Stomach (tissue), 9 donors: ENCODE results near the gene PRKCA. TPM values are rescaled to one million over a fixed set of nuclear protein-coding genes. Genes with fewer than 3 reads are reported as not detected.

Experiments used
- DNase-seq, 2 donors: peaks; one replicate each; pipeline versions ENCODE4 v3.0.0 to v3.0.0-alpha.2; 2013 to 2019
- H3K27ac ChIP-seq, 5 donors: fragments of 200-600 bp in 4 of 5; sonication (generic) in 4 of 5; one replicate each; pipeline ENCODE4 v1.5.1; 2013 to 2019; ENCODE audit warnings: mild to moderate bottlenecking in 1 of 5, moderate library complexity in 1 of 5
- H3K27me3 ChIP-seq, 3 donors: fragments of 200-600 bp; sonication (generic); one replicate each; pipeline ENCODE4 v1.5.1; 2017 to 2019; ENCODE audit warnings: mixed run types in 1 of 3
- H3K36me3 ChIP-seq, 4 donors: fragments of 200-600 bp; sonication (generic); 1 replicate in 3 of 4; 2 replicates in 1 of 4; pipeline ENCODE4 v1.5.1; 2016 to 2019
- H3K4me1 ChIP-seq, 4 donors: fragments of 200-600 bp; sonication (generic); one replicate each; pipeline ENCODE4 v1.5.1; 2016 to 2019
- H3K4me3 ChIP-seq, 4 donors: fragments of 200-600 bp; sonication (generic) in 3 of 4; one replicate each; pipeline ENCODE4 v1.5.1; 2016 to 2019; ENCODE audit warnings: mild to moderate bottlenecking in 1 of 4
- H3K9me3 ChIP-seq, 4 donors: fragments of 200-600 bp; sonication (generic); one replicate each; pipeline ENCODE4 v1.5.1; 2016 to 2019
- CTCF ChIP-seq, 7 experiments: fragments of 450-650 bp in 4 of 7; fragments of 200-600 bp in 3 of 7; sonication (generic) in 3 of 7; IDR thresholded peaks; one replicate each; pipeline ENCODE4 v1.5.1; 2016 to 2019; ENCODE audit warnings: antibody characterized with exemption in 7 of 7, control low read depth in 2 of 7, mild to moderate bottlenecking in 1 of 7
- EP300 ChIP-seq: sonication (generic); formaldehyde crosslinking; IDR thresholded peaks from one replicate; pipeline ENCODE4 v1.6.1; 2017; ENCODE audit warnings: antibody characterized with exemption
- POLR2A ChIP-seq, 4 donors: fragments of 450-650 bp; IDR thresholded peaks; one replicate each; pipeline ENCODE4 v1.6.1; 2016; ENCODE audit warnings: antibody characterized with exemption in 4 of 4, control low read depth in 2 of 4, mild to moderate bottlenecking in 1 of 4, moderate library complexity in 1 of 4
- POLR2AphosphoS5 ChIP-seq, 3 donors: sonication (generic); formaldehyde crosslinking; IDR thresholded peaks; one replicate each; pipeline ENCODE4 v1.6.1; 2016; ENCODE audit warnings: antibody characterized with exemption in 3 of 3
- WGBS, 5 donors: extraction: QIAGEN DNeasy Blood & Tissue Kit in 3 of 5; methylation state at CpG; one replicate each; pipeline versions ENCODE4 v1.1.5 to v1.1.7; 2013 to 2018; 5-methylcytosine and 5-hydroxymethylcytosine counted together
- intact Hi-C: fragments of 100-400 bp; cut with DNase I; formaldehyde crosslinking; loops from one replicate; pipeline ENCODE4 v1.15.1; 2023; ENCODE audit warnings: low total_unique reads
- polyA plus RNA-seq, 3 donors: library from polyadenylated mRNA; stranded (reverse); fragments of 200-250 nt; gene quantifications; one replicate each; pipeline ENCODE4 v1.2.3, GENCODE V29; 2013
- total RNA-seq, 5 donors: library from RNA; depleted of rRNA; stranded (reverse); fragments of >200 nt; gene quantifications; one replicate each; pipeline versions ENCODE4 v1.1.0 to v1.2.3, GENCODE V29; 2014 to 2016
- donor health status: healthy with polysubstance abuse.
- donor health status: Bipolar disorder and iron deficiency.
- donor health status: healthy.

The PRKCA gene
- total and polyA plus RNA-seq, 8 donors: 2.1 to 41.1 (median 12.2) TPM

- Histone ChIP-seq H3K27ac (no peak overlapping the region), H3K4me1 (no peaks in the 10 kb centered on the region), H3K36me3 (no peaks in the 10 kb centered on the region), H3K9me3 (peaks cover 0 to 11% (median 9%) of the 10 kb centered on the region in 4 donors), H3K4me3 (no peak overlapping the region), H3K27me3 (peaks cover 0 to 7% (median 0%) of the 10 kb centered on the region in 3 donors)
- intact Hi-C loops: no loop called here
- DNase-seq: no peak
- no peak for TF ChIP-seq POLR2AphosphoS5 (IDR thresholded peaks at IDR 0.05)
- 58 to 80% (median 72%) methylated on average over 4 of the region's 4 CpGs for WGBS, 5 donors
These were observed 547.6 kb downstream of the PRKCA start for GRCh38 chr17:66849851-66850580.

- no peak for TF ChIP-seq POLR2AphosphoS5 (IDR thresholded peaks at IDR 0.05)
- no peak for TF ChIP-seq POLR2A (IDR thresholded peaks at IDR 0.05)
- TF ChIP-seq EP300: no peak
- TF ChIP-seq CTCF (IDR thresholded peaks at IDR 0.05): no peak
- Histone ChIP-seq H3K4me1 (no peaks in the 10 kb centered on the region), H3K4me3 (no peak overlapping the region), H3K27ac (no peak overlapping the region), H3K36me3 (no peaks in the 10 kb centered on the region), H3K9me3 (peaks cover 0 to 15% (median 12%) of the 10 kb centered on the region in 4 donors), H3K27me3 (peaks cover 0 to 7% (median 0%) of the 10 kb centered on the region in 3 donors)
- intact Hi-C loops: no loop called here
- DNase-seq: no peak
- 55 to 74% (median 61%) methylated on average over 3 of the region's 3 CpGs for WGBS, 5 donors
These were observed 548.3 kb downstream of the PRKCA start for GRCh38 chr17:66850692-66851091.

GRCh38 chr17:66855204-66855603, 552.8 kb downstream of the PRKCA start:
- no peaks in the 10 kb centered on the region for H3K27me3 ChIP-seq
- no peak overlapping the region for H3K4me3 ChIP-seq
- intact Hi-C loops: no loop called here
- H3K36me3 ChIP-seq: no peaks in the 10 kb centered on the region
- H3K4me1 ChIP-seq: no peaks in the 10 kb centered on the region
- H3K27ac ChIP-seq: no peak overlapping the region
- H3K9me3 ChIP-seq: peaks cover 0 to 15% (median 8%) of the 10 kb centered on the region in 4 donors
- DNase-seq: no peak
- WGBS, 5 donors: 70 to 78% (median 74%) methylated on average over 10 of the region's 10 CpGs
- TF ChIP-seq POLR2AphosphoS5 (IDR thresholded peaks at IDR 0.05) (no peak), CTCF (IDR thresholded peaks at IDR 0.05) (no peak), EP300 (no peak), POLR2A (IDR thresholded peaks at IDR 0.05) (no peak)

- WGBS, 5 donors: 76 to 80% (median 79%) methylated on average over 11 to 12 of the region's 12 CpGs
- Histone ChIP-seq H3K27ac (no peak overlapping the region), H3K4me1 (no peaks in the 10 kb centered on the region), H3K27me3 (no peaks in the 10 kb centered on the region), H3K4me3 (no peak overlapping the region), H3K9me3 (peaks cover 0 to 17% (median 8%) of the 10 kb centered on the region in 4 donors), H3K36me3 (no peaks in the 10 kb centered on the region)
- intact Hi-C loops: no loop called here
- DNase-seq: no peak
- TF ChIP-seq EP300 (no peak), POLR2A (IDR thresholded peaks at IDR 0.05) (no peak), POLR2AphosphoS5 (IDR thresholded peaks at IDR 0.05) (no peak), CTCF (IDR thresholded peaks at IDR 0.05) (no peak)
These were observed 556.0 kb downstream of the PRKCA start for GRCh38 chr17:66858226-66859083.
